ENCODE data around the gene ADCY9.
A peak's percentile ranks its signal among the peaks of the same experiment; 100 is the strongest.
"Not testable (repeated sequence)": the region's sequence is repeated elsewhere in the genome, so short reads cannot be mapped to it uniquely, and the experiment has no call there.

ADCY9 gene

GRCh38 chr16:4116325-4117249 is at the start of gene ADCY9:
Gene ADCY9 (minus strand): TSS chr16:4116442. CDS start chr16:4115442, 1,000 bp downstream.
- DNase-seq = peak; percentile 70

- no peak for DNase-seq
Measured at GRCh38 chr16:4160658-4161430, 44.6 kb upstream of the ADCY9 start.

- DNase-seq = no peak
Measured at GRCh38 chr16:4159726-4160125, 43.5 kb upstream of the ADCY9 start.

GRCh38 chr16:4158143-4159093 is 42.2 kb upstream of the ADCY9 start:
- no peak for DNase-seq

GRCh38 chr16:4157376-4157825 is 41.2 kb upstream of the ADCY9 start:
- no peak for DNase-seq

GRCh38 chr16:4156503-4156902 is 40.3 kb upstream of the ADCY9 start:
- DNase-seq = not testable (repeated sequence)

GRCh38 chr16:4153364-4153763 is 37.1 kb upstream of the ADCY9 start:
- DNase-seq = not testable (repeated sequence)

- no peak for DNase-seq
Measured at GRCh38 chr16:4152267-4152666, 36.0 kb upstream of the ADCY9 start.

GRCh38 chr16:4147236-4147635 is 31.0 kb upstream of the ADCY9 start:
- DNase-seq = no peak

GRCh38 chr16:4142268-4142667 is 26.0 kb upstream of the ADCY9 start:
- DNase-seq = peak; percentile 62

- DNase-seq = no peak
Measured at GRCh38 chr16:4141604-4142003, 25.4 kb upstream of the ADCY9 start.

- no peak for DNase-seq
Measured at GRCh38 chr16:4140652-4141051, 24.4 kb upstream of the ADCY9 start.

GRCh38 chr16:4139968-4140367 is 23.7 kb upstream of the ADCY9 start:
- no peak for DNase-seq

GRCh38 chr16:4138713-4139112 is 22.5 kb upstream of the ADCY9 start:
- DNase-seq = no peak

- DNase-seq = no peak
Measured at GRCh38 chr16:4137438-4137837, 21.2 kb upstream of the ADCY9 start.

GRCh38 chr16:4136229-4136813 is 20.1 kb upstream of the ADCY9 start:
- DNase-seq = no peak

GRCh38 chr16:4135537-4135936 is 19.3 kb upstream of the ADCY9 start:
- no peak for DNase-seq

- DNase-seq = no peak
Measured at GRCh38 chr16:4133897-4134372, 17.7 kb upstream of the ADCY9 start.

GRCh38 chr16:4131621-4132020 is 15.4 kb upstream of the ADCY9 start:
- no peak for DNase-seq

GRCh38 chr16:4124535-4125294 is 8.5 kb upstream of the ADCY9 start:
- DNase-seq = no peak

GRCh38 chr16:4123616-4124300 is 7.5 kb upstream of the ADCY9 start:
- no peak for DNase-seq

All from activated effector memory CD4-positive, alpha-beta T cell treated with Interleukin-2 at 50 U/mL for 16 hours (primary cell).